GM20431 (cell line): ENCODE data around the gene CDH5.
"Not testable (repeated sequence)": the region's sequence is repeated elsewhere in the genome, so short reads cannot be mapped to it uniquely, and the experiment has no call there.

Source experiments
- in situ Hi-C: fragments of 300-500 bp; cut with MseI, MboI; formaldehyde crosslinking; loops from one replicate; pipeline ENCODE4 v1.15.0; 2020; ENCODE audit warnings: low sequenced_read_pairs; ENCODE audit not compliant: unreplicated experiment

Gene CDH5

GRCh38 chr16:66366433-66367299 lies at the start of gene CDH5:
CDH5 (plus strand) TSS chr16:66366691; CDS start chr16:66379338, 12,647 bp downstream.
- in situ Hi-C loops = no loop called here

- in situ Hi-C loops = no loop called here
Measured at GRCh38 chr16:66318505-66318904, 48.0 kb upstream of the CDH5 start.

- in situ Hi-C loops = no loop called here
Measured at GRCh38 chr16:66320774-66321173, 45.7 kb upstream of the CDH5 start.

- in situ Hi-C loops = no loop called here
Measured at GRCh38 chr16:66322174-66322573, 44.3 kb upstream of the CDH5 start.

GRCh38 chr16:66324815-66325515 lies 41.5 kb upstream of the CDH5 start:
- in situ Hi-C loops = no loop called here

- in situ Hi-C loops = no loop called here
Measured at GRCh38 chr16:66325717-66326376, 40.6 kb upstream of the CDH5 start.

- in situ Hi-C loops = no loop called here
Measured at GRCh38 chr16:66326991-66327513, 39.4 kb upstream of the CDH5 start.

GRCh38 chr16:66328282-66328681 lies 38.2 kb upstream of the CDH5 start:
- in situ Hi-C loops = no loop called here

- in situ Hi-C loops = not testable (repeated sequence)
Measured at GRCh38 chr16:66331464-66331863, 35.0 kb upstream of the CDH5 start.

- in situ Hi-C loops = no loop called here
Measured at GRCh38 chr16:66332634-66333610, 33.6 kb upstream of the CDH5 start.

- in situ Hi-C loops = no loop called here
Measured at GRCh38 chr16:66334853-66335574, 31.5 kb upstream of the CDH5 start.

- in situ Hi-C loops = no loop called here
Measured at GRCh38 chr16:66335704-66336329, 30.7 kb upstream of the CDH5 start.

- in situ Hi-C loops = no loop called here
Measured at GRCh38 chr16:66337463-66338188, 28.9 kb upstream of the CDH5 start.

- in situ Hi-C loops = no loop called here
Measured at GRCh38 chr16:66342294-66342900, 24.1 kb upstream of the CDH5 start.

- in situ Hi-C loops = no loop called here
Measured at GRCh38 chr16:66344533-66345145, 21.9 kb upstream of the CDH5 start.

- in situ Hi-C loops = no loop called here
Measured at GRCh38 chr16:66346221-66346620, 20.3 kb upstream of the CDH5 start.

GRCh38 chr16:66352304-66352703 lies 14.2 kb upstream of the CDH5 start:
- in situ Hi-C loops = no loop called here
